Measurements from ENCODE around the gene TOMM40. TPM values are rescaled to one million over a fixed set of nuclear protein-coding genes. Genes with fewer than 3 reads are reported as not detected.
A peak's percentile ranks its signal among the peaks of the same experiment; 100 is the strongest.

The TOMM40 gene
- total and polyA plus RNA-seq, 2 of the 13 experiments (the other 11 are each of a cell fraction or from before 2014, with no cell fraction given): 72.0 to 110 TPM

GRCh38 chr19:44925114-44925891, 34.2 kb downstream of the TOMM40 start (continued):
- TF ChIP-seq ZNF513 (CRISPR knock-in tag; conservative IDR thresholded peaks at IDR 0.05): no peak
- TF ChIP-seq ZNF382 (CRISPR knock-in tag; IDR thresholded peaks at IDR 0.05; ENCODE audit: borderline replicate concordance): no peak
- TF ChIP-seq ZNF598 (CRISPR knock-in tag; IDR thresholded peaks at IDR 0.05; ENCODE audit: borderline replicate concordance): no peak
- TF ChIP-seq POLR2AphosphoS2 (IDR thresholded peaks at IDR 0.05; ENCODE audit: low read depth, low read length): no peak
- TF ChIP-seq ZNF280B (CRISPR knock-in tag; IDR thresholded peaks at IDR 0.05; ENCODE audit: borderline replicate concordance): peak; percentile 97
- TF ChIP-seq ZSCAN22 (CRISPR knock-in tag; IDR thresholded peaks at IDR 0.05): no peak
- TF ChIP-seq NKX3-1 (CRISPR knock-in tag; IDR thresholded peaks at IDR 0.05): peak; percentile 50; the same call in 1 of the 2 replicates
- peak; percentile 91 for TF ChIP-seq HNF4G (IDR thresholded peaks at IDR 0.05; ENCODE audit: borderline replicate concordance, low read depth, low read length)
- TF ChIP-seq HNF4G (CRISPR knock-in tag; IDR thresholded peaks at IDR 0.05; ENCODE audit: borderline replicate concordance, low read depth): peak; percentile 93
- peak; percentile 82; the same call in 1 of the 2 replicates for TF ChIP-seq ZNF136 (CRISPR knock-in tag; IDR thresholded peaks at IDR 0.05; ENCODE audit: low read depth)
- TF ChIP-seq MLX (CRISPR knock-in tag; IDR thresholded peaks at IDR 0.05): peak; percentile 99
- no peak for TF ChIP-seq DDIT3 (CRISPR knock-in tag; IDR thresholded peaks at IDR 0.05)
- TF ChIP-seq ZIK1 (CRISPR knock-in tag; IDR thresholded peaks at IDR 0.05; ENCODE audit: borderline replicate concordance, low read depth): 0 out of 2 replicates have a peak, but pooled peaks have one; percentile 59
- TF ChIP-seq SP2 (CRISPR knock-in tag; IDR thresholded peaks at IDR 0.05): no peak
- peak; percentile 55; the same call in 1 of the 2 replicates for TF ChIP-seq TBX3 (IDR thresholded peaks at IDR 0.05; ENCODE audit: borderline replicate concordance)
- TF ChIP-seq ZNF574 (CRISPR knock-in tag; IDR thresholded peaks at IDR 0.05): peak; percentile 92
- TF ChIP-seq ZNF564 (CRISPR knock-in tag; IDR thresholded peaks at IDR 0.05): peak; percentile 95
- TF ChIP-seq SIN3B (IDR thresholded peaks at IDR 0.05; ENCODE audit: low read length): no peak

Measured in HepG2 (cell line).